Effector CD8-positive, alpha-beta T cell (primary cell): ENCODE data around the gene RRAGC.
"Not testable (repeated sequence)": the region's sequence is repeated elsewhere in the genome, so short reads cannot be mapped to it uniquely, and the experiment has no call there.

ENCODE experiments used
- DNase-seq: peaks from one replicate; lab custom pipeline; 2025; lab: John Stamatoyannopoulos, UW

The RRAGC gene

DNA sequence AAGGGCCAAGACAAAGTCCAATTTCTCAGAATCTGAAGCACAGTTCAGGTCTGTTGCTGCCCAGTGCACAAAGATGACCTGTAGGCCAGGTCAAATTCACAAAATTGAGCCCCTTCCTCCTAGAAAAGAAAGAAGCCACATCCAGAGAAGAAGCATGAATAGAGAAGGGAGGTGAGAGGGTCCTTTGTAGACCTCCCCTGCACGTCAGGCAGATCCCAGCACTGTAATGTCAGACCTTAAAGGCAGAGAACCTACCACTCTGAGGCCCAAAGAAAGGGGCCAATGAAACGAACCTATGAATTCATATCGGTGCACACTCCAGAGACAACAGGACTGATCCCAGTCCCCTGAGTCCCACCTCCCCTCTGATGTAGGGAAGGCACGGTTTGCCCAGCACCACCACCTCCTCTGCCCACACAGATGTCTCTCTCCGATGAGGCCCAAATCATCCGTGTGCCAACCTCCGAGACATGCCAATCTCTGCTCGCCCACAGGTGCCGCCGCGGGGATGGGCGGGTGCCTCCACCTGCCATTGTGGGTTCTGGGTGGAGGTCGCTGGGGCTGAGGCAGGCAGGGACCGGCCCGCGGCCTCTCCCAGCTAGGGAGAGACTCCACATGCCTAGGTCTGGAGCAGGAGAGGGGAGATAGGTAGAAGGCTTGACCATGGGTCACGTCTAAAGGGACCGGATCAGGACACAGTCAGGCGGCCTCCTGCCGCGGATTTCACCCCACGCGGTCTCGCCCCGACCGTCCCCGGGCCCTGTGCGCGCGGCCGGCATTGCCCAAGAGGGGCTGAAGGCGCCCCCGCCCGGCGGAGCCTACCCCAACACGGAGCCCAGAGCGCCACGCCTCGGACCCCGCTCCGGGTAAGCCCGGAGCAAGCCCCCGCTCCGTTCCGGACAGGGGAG is 42.1 kb downstream of the RRAGC start:
- no peak for DNase-seq

DNA sequence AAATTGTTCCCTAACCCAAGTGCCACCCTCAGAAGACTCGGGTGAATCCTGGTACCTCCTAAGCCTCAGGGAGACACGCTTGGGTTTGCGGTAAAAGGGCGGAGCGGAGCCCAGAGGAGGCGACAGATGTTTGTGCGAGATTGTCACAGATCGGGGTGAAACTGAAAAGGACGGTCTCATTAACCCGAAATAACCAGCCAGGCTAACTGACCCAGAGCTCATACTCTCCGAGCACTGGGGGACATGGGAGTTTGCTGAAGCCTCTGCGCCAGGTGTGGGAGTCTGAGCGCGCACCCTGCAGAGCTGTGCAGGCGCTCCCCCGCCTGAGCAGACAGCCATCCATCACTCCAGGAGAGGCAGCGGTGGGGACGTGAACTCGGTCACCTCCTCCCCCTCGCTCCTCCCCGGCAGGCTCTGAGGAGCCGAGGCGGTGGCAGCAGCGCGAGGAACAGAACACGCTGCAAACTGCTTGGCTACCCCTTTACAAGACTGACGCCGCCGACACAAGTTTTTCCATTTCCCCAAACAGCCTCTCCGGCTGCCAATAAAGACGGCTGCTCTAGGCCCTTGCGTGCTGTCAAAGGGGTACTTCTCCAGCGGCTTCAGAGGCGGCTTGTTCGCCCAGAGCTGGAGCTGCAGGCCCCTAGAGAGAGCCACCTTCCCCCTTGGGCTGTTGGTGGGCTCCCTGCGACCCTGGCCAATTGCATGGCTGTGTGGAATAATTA is 43.5 kb downstream of the RRAGC start:
- no peak for DNase-seq

DNA sequence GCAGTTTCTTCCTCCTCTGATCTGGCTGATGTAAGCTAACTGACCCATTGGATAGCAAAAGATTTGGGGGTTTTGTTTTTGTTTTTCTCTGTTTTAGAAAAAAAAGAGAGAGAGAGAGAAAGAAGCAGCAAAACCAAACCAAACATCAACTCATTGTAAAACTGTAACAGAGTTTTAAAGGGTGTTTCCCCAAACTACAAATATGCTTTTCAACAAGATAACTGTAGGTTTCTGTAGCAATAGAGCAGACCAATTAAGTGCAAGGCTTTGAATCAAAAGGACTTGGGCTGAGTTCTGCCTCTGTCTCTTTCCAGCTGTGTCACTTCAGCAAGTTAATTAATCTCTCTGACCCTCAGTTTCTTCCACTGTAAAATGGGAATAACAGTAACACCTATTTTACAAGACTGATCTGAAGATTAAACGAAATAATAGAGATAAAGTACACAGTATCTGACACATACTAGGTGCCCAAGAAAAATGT is 44.5 kb downstream of the RRAGC start:
- DNase-seq, result no peak

DNA sequence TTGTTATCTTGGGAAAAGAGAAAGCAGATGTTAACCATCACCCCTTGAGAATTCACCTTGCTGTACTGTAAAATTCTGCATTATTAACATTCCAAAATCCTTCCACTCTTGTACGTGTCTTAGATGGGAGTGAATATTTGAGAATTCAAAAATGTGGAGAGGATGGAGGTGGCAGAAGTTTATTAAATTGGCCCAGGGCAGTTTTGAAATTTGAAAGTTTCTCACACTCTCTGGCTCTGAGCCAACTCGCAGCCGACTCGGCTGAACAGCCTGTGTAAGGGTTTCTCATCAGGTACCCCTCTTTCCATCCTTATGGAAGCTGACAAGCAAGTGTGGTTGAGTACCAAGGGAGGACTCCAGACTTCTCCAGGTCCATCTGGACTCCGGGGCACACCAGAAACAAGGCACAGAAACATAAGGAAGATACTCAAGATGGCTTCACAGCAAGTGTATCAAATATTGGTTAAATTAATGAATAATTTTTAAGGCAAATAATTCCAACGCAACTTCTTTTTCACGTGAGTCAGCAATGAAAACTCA is 45.1 kb downstream of the RRAGC start:
- DNase-seq, result no peak

DNA sequence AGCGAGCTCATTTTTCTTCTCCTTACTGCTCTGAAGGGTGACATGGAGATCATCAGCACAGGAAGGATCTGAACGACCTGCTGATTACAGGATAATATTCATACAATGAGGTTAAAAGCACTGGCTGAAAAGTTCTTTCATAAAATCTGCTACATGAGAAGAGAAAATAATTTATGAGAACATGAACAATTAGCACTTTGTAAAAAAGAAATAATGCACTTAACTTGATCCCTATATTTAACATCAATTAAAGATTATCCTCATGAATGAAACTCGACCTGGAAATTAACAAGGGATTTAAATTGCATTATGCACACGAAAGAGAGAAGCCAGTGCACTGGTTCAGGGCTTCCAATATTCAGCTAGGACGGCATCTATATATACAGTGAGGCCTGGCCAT is 46.6 kb downstream of the RRAGC start:
- no peak for DNase-seq

DNA sequence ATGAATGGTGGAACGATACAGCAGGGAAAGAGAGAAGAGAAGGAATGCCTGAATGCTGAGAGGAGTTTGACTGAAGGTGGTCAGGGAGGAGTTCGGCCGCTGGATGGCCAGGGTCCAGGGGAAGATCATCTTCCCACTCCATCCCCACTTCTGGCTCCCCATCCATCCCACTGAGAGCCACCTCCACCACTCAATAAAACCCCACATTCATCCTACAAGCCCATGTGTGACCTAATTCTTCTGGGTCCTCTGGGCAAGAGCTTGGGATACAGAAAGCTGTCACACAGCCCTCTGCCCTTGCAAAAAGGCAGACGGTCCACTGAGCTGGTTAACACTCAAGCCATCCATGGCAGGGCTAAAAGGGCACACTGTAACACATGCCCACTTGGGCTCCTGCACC is 48.1 kb downstream of the RRAGC start:
- not testable (repeated sequence) for DNase-seq

DNA sequence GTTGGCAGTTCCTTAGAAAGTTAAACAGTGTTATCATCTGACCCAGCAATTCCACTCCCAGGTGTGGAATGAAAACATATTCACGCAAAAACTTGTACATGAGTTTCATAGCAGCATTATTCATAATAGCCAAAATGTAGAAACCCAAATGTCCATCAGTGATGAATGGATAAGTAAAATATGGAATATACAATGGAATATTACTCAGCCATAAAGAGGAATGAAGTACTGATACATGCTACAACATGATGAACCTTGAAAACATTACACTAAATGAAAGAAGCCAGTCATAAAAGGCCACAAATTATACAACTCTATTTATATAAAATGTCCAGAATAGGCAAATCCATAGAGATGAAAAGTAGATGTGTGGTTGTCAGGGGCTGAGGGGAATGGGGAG is 53.5 kb downstream of the RRAGC start:
- no peak for DNase-seq

DNA sequence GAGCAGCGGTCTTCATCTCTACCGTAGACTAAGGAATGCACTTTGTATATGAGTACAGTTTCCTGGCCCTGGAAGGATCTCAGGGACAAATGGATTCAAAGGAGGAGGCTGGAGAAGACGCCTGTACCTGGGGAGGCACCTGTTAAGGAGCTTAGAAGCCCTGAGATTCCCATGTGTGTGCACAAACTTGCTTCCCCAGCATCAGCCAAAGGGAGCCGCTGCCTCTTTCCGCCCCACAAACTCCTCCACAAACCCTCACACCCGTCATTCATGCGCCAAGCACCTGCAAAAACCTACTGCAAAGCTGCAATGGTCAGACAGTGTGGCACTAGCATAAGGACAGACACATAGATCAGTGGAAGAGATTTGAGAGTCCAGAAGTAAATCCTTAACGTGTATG is 54.5 kb downstream of the RRAGC start:
- DNase-seq, result no peak

DNA sequence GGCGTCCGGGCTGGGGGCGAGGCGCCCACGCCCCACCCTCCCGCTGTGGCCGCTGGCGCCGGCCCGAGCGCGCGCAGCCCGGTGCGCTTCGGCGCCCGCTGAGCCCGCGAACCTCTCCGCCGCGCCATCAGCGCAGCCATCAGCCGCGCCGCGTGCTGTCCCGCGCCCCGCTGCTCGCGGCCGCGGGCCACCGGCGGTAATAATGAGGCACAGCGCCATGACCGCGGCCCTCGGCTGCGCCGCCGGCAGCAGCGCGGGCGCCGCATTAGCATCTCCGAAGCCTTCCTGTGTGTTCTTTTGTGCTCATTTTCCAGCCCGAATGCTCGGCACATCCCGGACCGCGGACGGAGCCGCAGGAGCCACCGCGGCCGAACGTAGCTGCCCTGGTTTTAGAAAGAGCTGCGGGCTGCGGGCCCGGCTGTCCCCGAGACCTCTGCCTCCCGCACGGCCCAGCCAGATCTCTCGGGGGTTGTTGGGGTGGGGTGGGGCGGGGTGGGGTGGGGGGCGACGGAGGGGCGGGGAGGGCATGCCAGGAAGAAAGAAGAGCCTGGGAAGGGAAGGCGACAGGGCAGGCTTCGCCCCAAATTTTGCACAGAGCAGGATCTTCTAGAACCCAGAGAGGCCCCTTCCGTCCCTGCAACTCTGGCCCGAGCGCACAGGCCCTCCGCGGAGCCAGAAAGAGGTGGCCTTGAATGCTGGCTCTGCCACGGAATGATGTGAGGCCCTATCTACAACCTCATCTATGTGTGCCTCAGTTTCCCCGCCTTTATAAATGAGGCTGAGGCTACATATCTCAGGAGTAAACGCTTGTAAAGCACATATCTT is 55.3 kb downstream of the RRAGC start:
- DNase-seq, result no peak

DNA sequence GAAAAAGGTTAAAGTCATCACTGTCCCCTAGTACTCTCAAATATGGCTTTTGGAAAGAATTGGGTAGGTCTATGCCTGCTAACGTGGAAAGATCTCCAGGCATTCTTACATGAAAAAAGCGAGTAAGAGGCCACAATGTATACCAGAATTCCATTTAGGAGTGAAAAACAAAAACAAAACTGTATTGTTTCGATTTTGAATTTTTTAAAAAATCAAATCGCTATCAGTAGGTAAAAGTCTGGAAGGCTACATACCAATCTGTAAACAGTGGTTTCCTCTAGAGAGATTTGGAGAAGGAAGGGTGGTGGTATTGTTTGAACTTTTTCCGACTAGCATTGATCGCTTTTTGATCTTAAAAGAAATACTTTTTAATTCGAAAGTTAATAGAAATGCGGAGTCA is 55.9 kb downstream of the RRAGC start:
- DNase-seq, result no peak

DNA sequence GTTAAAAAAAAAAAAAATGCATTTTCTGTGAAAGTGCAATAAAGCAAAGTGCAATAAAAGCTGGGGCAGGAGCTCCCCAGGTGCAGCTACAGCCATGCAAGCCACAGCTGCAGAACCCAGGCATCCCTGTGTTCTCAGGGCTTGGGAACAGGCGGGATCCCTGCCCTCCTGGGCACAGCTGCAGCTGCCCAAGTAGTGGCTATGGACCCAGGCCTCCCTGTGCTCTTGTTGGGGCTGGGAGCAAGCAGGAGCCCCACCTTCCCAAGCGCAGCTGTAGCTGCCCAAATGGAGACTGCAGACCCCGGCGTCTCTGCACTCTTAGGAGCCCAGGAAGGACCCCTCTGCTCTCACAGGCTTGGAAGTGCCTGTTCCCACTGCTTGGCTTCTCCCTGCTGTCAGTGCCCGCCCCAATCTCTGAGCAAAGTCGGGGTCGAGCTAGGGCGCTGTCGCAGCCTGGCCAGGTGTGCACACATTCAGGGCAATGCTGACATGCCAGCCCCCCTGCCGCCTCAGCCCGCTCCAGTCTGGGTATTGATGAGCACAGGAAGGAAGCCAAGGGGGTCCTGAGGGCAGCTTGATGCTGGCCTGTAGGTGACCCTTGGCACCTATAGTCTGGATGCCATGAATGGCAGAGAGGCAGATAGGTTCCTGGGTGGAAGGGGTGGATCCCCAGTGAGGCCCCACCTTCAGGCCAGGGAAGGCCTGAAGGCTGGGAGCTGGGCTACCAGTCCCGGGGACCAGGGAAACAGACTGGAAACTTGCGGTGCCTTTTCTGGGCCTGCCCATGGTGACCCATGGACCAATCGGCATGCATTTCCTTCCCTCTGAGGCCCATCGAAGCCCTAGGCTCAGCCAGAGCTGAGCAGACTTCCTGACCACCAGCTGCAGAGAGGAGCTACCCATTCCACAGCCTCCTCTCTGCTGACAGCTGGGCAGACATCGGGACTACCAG is 58.6 kb downstream of the RRAGC start:
- no peak for DNase-seq

DNA sequence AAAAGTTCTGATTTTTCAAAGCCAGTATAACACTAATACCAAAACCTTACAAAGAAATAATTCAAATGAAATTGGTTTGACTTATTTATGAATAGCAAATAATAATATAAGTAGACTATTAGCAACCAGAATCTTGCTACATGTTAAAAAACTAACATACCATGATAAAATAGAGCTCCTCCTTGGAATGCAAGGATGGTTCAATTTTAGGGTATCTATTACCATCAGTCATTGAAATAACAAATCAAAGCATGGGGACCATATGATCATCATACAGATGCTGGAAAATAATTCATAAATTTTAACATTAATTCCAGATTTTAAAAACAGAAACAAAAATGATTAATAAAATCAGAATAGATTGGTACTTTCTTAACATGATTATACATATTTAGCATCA is 66.3 kb downstream of the RRAGC start:
- no peak for DNase-seq

DNA sequence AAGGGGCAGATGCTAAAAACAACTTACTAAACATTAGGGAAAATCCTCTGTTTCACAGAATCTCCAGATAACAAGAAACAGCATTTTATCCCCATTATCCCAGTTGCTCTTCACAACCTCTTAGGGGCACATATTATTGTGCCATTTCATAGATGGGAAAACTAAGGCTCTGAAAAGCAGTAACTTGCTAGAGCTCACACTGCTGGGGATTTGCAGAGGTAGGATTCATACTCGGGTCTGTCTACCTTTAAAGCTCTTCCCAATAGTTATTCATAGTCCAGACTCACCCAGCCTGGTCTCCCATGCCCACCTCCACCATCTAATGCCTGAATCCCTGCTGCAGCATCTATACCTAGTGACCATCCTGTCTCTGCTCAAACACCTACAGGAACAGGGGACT is 67.7 kb downstream of the RRAGC start:
- DNase-seq, result no peak

DNA sequence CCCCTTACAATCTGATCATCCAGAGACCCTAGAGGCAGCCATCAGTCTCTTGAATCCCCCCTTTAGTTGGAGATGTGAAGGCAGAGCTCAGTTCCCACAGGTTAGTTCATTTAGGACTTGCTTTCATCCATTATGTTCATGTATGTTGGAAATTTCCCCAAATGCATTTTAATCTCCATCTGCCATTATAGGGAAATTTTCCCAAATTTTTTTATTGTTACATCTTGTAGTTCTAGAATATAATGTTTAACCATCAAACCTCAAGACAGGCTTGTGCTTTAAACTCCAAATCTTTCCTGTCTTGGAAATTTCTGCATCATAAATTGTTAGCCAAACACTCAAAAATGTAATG is 68.4 kb downstream of the RRAGC start:
- DNase-seq, result no peak

DNA sequence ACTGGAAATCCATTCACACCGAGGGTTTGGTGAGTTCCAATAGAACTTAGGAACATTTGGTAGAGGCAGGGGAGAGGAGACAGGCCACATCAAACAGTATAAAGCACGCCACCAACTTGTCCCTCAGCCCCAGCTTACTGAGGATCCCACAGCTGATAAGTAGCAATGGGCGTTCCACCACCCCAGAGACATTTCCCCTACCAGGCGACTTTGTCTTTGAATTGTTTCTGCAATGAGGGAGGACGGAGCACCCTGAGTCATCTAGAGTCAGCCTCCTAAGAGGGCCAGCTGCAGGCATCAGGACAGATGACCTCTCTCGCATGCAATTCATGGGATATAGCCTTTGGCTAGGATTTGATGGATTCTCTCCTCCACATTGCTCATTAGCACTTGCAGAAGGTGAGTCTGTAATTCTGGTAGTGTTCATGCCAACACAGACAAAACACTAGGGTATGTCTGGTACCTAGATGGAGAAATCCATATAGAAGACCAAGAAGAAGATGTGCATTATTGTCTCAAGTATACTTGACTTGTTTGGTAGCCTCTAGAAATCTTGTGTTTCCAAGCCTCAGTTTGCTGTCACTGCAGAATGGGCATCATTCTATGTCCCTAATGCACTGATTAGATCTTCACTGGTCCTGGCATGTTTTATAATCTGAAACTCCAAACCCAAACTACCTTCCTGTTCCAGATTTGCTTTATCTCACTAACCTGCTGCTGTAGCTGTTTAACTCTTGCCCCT is 69.0 kb downstream of the RRAGC start:
- no peak for DNase-seq

DNA sequence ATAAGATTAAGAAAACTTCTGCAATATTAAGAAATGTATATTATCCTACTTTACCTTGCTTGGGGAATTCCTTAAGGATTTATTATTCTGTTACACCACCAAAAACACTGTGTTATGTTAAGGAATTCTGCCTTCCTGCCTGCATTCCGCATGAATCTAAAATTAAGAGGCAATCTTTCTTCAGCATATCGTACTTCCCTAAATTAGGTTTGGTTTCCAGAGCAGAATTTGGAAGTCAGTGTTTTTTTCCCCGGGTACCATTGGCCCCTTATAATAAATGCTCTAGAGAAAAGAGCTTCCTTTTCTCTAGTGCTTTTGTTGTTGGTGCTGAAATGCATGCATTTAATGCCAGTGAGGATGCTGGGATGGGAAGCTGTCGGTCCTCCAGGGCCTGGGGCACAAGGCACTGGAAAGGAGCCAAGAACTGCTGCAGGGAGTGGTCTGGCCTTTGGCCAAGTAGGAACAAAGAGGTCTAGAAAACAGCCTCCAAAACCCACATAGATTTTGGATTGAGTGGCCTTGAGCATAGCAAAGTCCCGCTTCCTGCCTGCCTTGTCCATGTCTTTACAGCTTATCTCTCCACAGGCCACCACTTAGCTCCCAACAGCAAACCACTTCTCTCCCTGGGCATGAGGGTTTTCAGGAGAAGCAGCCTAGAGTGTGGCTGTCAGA is 69.9 kb downstream of the RRAGC start:
- no peak for DNase-seq

DNA sequence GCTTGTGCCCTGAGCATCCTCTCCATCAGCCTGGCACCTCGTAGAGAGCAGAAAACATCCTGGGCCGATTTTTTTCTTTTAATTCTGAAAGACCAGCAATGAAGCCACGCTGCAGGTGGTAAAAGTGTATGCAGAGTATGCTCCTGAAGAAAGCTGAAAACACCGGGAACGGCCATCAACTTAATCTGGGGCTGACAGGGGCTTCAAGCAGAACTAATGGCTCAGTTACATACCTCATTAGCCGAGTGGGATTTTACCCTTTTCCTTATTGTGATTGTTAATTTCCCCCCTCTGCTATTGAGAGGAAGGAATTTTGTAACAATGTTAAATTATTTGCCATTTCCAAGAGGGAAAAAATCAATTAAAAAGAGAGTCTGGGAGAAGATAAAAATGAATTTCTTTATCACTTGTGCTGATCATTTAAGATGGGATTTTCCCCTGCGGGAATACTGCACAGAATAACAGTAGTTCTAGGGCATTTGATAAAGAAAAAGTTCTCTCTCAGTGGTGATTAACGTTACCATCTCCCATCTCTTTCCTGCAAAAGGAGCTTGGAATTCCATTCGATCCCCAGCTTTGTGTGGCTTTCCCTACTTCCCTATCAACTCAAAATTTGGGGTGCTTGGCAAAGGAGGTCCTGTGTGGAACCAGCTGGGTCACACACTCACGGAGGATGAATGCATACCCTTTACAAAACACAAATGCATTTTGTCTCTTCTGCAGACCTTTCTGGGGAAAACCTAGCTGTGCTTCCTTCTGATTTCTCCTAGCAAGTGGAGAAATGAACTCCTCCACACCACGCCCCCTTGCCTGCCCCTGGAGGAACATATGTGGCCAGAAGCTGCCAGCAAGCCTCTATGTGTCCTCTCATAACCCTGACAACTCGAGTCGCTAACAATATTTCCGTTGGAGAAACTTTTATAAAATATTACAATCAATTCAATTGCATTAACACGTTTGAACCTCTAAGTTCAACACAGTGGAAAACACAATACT is 70.9 kb downstream of the RRAGC start:
- no peak for DNase-seq
